Neural progenitor cell (in vitro differentiated cells): ENCODE measurements around the gene ARIH1. TPM values are rescaled to one million over a fixed set of nuclear protein-coding genes. Genes with fewer than 3 reads are reported as not detected.

Experiments used
- DNase-seq: peaks from one replicate; pipeline ENCODE4 v3.0.0-alpha.2; 2016; ENCODE audit warnings: low spot score
- H2AFZ ChIP-seq: fragments of 200-600 bp; sonication (generic); replicated peaks from 2 replicates; pipeline ENCODE4 v1.6.1; 2016; ENCODE audit warnings: antibody characterized with exemption
- H3F3A ChIP-seq: fragments of 200-600 bp; sonication (generic); 2 replicates; pipeline ENCODE4 v1.6.1; 2016; ENCODE audit warnings: antibody characterized with exemption, low read depth
- H3K27ac ChIP-seq: fragments of 200-600 bp; sonication (generic); 2 replicates; pipeline ENCODE4 v1.5.1; 2016; ENCODE audit warnings: mild to moderate bottlenecking
- H3K27me3 ChIP-seq: fragments of 200-600 bp; sonication (generic); 2 replicates; pipeline ENCODE4 v1.6.1; 2016; ENCODE audit warnings: mild to moderate bottlenecking, moderate library complexity
- H3K36me3 ChIP-seq: fragments of 200-600 bp; sonication (generic); 2 replicates; pipeline ENCODE4 v1.5.1; 2016
- H3K4me1 ChIP-seq: fragments of 200-600 bp; sonication (generic); 2 replicates; pipeline ENCODE4 v1.6.1; 2016; ENCODE audit warnings: mixed run types
- H3K4me2 ChIP-seq: fragments of 200-600 bp; sonication (generic); 2 replicates; pipeline ENCODE4 v1.6.1; 2016
- H3K4me3 ChIP-seq: fragments of 200-600 bp; sonication (generic); 2 replicates; pipeline ENCODE4 v1.5.1; 2016
- H3K79me2 ChIP-seq: fragments of 200-600 bp; sonication (generic); 2 replicates; pipeline ENCODE4 v1.6.1; 2016; ENCODE audit warnings: low read depth
- H3K9ac ChIP-seq: fragments of 200-600 bp; sonication (generic); 2 replicates; pipeline ENCODE4 v1.6.1; 2016
- H3K9me3 ChIP-seq: fragments of 200-600 bp; sonication (generic); 2 replicates; pipeline ENCODE4 v1.5.1; 2016; ENCODE audit warnings: low read depth
- H4K20me1 ChIP-seq: fragments of 200-600 bp; sonication (generic); 2 replicates; pipeline ENCODE4 v1.6.1; 2016; ENCODE audit warnings: low read depth
- H3K27ac Mint-ChIP-seq: 3 replicates; pipeline ENCODE4 v1.8.0; 2021; ENCODE audit warnings: mixed read lengths
- H3K27me3 Mint-ChIP-seq: 2 replicates; pipeline ENCODE4 v1.8.0; 2022; ENCODE audit warnings: low read depth, mild to moderate bottlenecking, inconsistent platforms, moderate library complexity, mixed read lengths; ENCODE audit not compliant: insufficient read depth
- H3K36me3 Mint-ChIP-seq: 3 replicates; pipeline ENCODE4 v1.8.0; 2021; ENCODE audit warnings: mixed read lengths
- H3K4me1 Mint-ChIP-seq: 3 replicates; pipeline ENCODE4 v1.8.0; 2021; ENCODE audit warnings: mixed read lengths
- H3K4me3 Mint-ChIP-seq: 3 replicates; pipeline ENCODE4 v1.8.0; 2021; ENCODE audit warnings: mild to moderate bottlenecking, moderate library complexity, mixed read lengths
- H3K9me3 Mint-ChIP-seq: 3 replicates; pipeline ENCODE4 v1.8.0; 2020; ENCODE audit warnings: mixed read lengths
- EZH2 ChIP-seq: fragments of 200-600 bp; sonication (generic); IDR thresholded peaks from 2 replicates; pipeline ENCODE4 v1.6.1; 2017; ENCODE audit warnings: antibody characterized with exemption, mild to moderate bottlenecking, moderate library complexity
- EZH2phosphoT487 ChIP-seq: fragments of 200-600 bp; sonication (generic); IDR thresholded peaks from 2 replicates; pipeline ENCODE4 v1.6.1; 2017; ENCODE audit warnings: antibody characterized with exemption
- total RNA-seq: library from RNA; depleted of rRNA; stranded (reverse); fragments of >200 nt; gene quantifications from 2 replicates; pipeline ENCODE4 v1.2.3, GENCODE V29; 2015; ENCODE audit warnings: low replicate concordance
- TF ChIP-seq, protein P1 (sequence below): fragments of 200-600 bp; sonication (generic); IDR thresholded peaks from 2 replicates; pipeline ENCODE4 v1.5.1; 2017; ENCODE audit warnings: antibody characterized with exemption, mild to moderate bottlenecking

Gene ARIH1
- total RNA-seq, 1 donor from 2014 or later = 68.0 TPM

DNA sequence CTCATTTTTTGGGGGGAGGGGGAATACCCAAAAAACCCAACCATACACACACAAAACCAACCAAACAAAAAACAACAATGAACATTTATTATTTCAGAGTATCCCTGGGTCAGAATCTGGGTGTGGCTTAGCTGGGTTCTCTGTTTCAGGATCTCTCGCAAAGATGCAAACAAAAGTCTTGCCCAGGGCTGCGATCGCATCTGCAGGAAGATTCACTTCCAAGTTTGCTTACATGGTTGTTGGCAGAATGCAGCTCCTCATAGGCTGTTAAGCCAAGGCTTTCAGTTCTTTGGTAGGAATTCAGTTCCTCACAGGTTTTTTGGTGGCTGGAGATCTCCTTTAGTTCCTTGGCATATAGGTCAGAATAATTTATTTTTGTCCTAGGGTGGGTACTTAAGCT lies 13.7 kb upstream of the ARIH1 start:
- no peak overlapping the region for H3K27ac ChIP-seq
- TF ChIP-seq EZH2 (no peak), EZH2phosphoT487 (no peak)
- TF ChIP-seq, protein P1, sequence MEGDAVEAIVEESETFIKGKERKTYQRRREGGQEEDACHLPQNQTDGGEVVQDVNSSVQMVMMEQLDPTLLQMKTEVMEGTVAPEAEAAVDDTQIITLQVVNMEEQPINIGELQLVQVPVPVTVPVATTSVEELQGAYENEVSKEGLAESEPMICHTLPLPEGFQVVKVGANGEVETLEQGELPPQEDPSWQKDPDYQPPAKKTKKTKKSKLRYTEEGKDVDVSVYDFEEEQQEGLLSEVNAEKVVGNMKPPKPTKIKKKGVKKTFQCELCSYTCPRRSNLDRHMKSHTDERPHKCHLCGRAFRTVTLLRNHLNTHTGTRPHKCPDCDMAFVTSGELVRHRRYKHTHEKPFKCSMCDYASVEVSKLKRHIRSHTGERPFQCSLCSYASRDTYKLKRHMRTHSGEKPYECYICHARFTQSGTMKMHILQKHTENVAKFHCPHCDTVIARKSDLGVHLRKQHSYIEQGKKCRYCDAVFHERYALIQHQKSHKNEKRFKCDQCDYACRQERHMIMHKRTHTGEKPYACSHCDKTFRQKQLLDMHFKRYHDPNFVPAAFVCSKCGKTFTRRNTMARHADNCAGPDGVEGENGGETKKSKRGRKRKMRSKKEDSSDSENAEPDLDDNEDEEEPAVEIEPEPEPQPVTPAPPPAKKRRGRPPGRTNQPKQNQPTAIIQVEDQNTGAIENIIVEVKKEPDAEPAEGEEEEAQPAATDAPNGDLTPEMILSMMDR = no peak
- DNase-seq = no peak
- no peaks in the 10 kb centered on the region for H3K4me1 Mint-ChIP-seq
- no peak overlapping the region for H3K27ac Mint-ChIP-seq
- no peaks in the 10 kb centered on the region for H4K20me1 ChIP-seq
- no peaks in the 10 kb centered on the region for H3K36me3 ChIP-seq
- H3F3A ChIP-seq = no peaks in the 10 kb centered on the region
- no peaks in the 10 kb centered on the region for H3K4me1 ChIP-seq
- no peaks in the 10 kb centered on the region for H3K79me2 ChIP-seq
- H3K9ac ChIP-seq = no peak overlapping the region
- no peaks in the 10 kb centered on the region for H3K27me3 Mint-ChIP-seq
- H3K27me3 ChIP-seq = peaks cover 3% of the 10 kb centered on the region
- H3K4me3 Mint-ChIP-seq = no peak overlapping the region
- H2AFZ ChIP-seq = no peak overlapping the region
- H3K4me2 ChIP-seq = no peak overlapping the region
- no peaks in the 10 kb centered on the region for H3K9me3 Mint-ChIP-seq
- H3K36me3 Mint-ChIP-seq = no peaks in the 10 kb centered on the region
- H3K4me3 ChIP-seq = no peak overlapping the region
- no peaks in the 10 kb centered on the region for H3K9me3 ChIP-seq

- Histone ChIP-seq H3K4me1 (no peaks in the 10 kb centered on the region), H3K9ac (no peak overlapping the region), H3K9me3 (no peaks in the 10 kb centered on the region), H3K27ac (no peak overlapping the region), H3K27me3 (no peaks in the 10 kb centered on the region), H4K20me1 (no peaks in the 10 kb centered on the region), H3K79me2 (no peaks in the 10 kb centered on the region), H3K4me3 (no peak overlapping the region), H3K36me3 (no peaks in the 10 kb centered on the region), H3F3A (no peaks in the 10 kb centered on the region), H2AFZ (no peak overlapping the region), H3K4me2 (no peak overlapping the region)
- no peaks in the 10 kb centered on the region for H3K36me3 Mint-ChIP-seq
- DNase-seq = no peak
- H3K9me3 Mint-ChIP-seq = no peaks in the 10 kb centered on the region
- H3K27ac Mint-ChIP-seq = no peak overlapping the region
- no peak overlapping the region for H3K4me3 Mint-ChIP-seq
- H3K27me3 Mint-ChIP-seq = no peaks in the 10 kb centered on the region
- TF ChIP-seq, protein P1 = no peak
- TF ChIP-seq EZH2 (no peak), EZH2phosphoT487 (no peak)
- no peaks in the 10 kb centered on the region for H3K4me1 Mint-ChIP-seq
These were observed 10.4 kb upstream of the ARIH1 start for GRCh38 chr15:72463702-72464101.

GRCh38 chr15:72464251-72464650 lies 9.9 kb upstream of the ARIH1 start:
- no peak overlapping the region for H3K4me2 ChIP-seq
- Mint-ChIP-seq H3K4me3 (no peak overlapping the region), H3K4me1 (no peaks in the 10 kb centered on the region), H3K27ac (no peak overlapping the region), H3K27me3 (no peaks in the 10 kb centered on the region), H3K36me3 (no peaks in the 10 kb centered on the region), H3K9me3 (no peaks in the 10 kb centered on the region)
- H3K4me1 ChIP-seq = no peaks in the 10 kb centered on the region
- TF ChIP-seq EZH2 (no peak), EZH2phosphoT487 (no peak)
- TF ChIP-seq, protein P1 = no peak
- H3K9me3 ChIP-seq = no peaks in the 10 kb centered on the region
- no peaks in the 10 kb centered on the region for H3K27me3 ChIP-seq
- H3K9ac ChIP-seq = no peak overlapping the region
- H4K20me1 ChIP-seq = no peaks in the 10 kb centered on the region
- no peak overlapping the region for H3K27ac ChIP-seq
- no peak for DNase-seq
- no peaks in the 10 kb centered on the region for H3F3A ChIP-seq
- no peak overlapping the region for H2AFZ ChIP-seq
- no peaks in the 10 kb centered on the region for H3K79me2 ChIP-seq
- H3K4me3 ChIP-seq = no peak overlapping the region
- H3K36me3 ChIP-seq = no peaks in the 10 kb centered on the region

DNA sequence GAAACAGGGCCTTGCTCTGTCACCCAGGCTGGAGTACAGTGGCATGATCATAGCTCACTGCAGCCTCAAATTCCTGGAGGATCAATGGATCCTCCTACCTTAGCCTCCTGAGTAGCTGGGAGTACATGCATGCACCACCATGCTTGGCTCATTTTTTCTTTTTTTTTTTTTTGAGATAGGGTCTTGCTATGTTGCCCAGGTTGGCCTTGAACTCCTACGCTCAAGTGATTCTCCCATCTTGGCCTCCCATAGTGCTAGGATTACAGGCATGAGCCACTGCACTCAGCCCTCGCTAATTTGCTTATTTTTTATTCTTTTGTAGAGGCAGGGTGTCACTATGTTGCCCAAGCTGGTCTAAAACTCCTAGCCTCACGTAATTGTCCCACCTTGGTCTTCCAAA lies 6.0 kb upstream of the ARIH1 start:
- TF ChIP-seq, protein P1 = no peak
- no peak for TF ChIP-seq EZH2
- TF ChIP-seq EZH2phosphoT487 = no peak
- Mint-ChIP-seq H3K27ac (no peak overlapping the region), H3K27me3 (no peaks in the 10 kb centered on the region), H3K36me3 (peaks cover 2% of the 10 kb centered on the region), H3K9me3 (no peaks in the 10 kb centered on the region), H3K4me3 (no peak overlapping the region), H3K4me1 (peaks cover 2% of the 10 kb centered on the region)
- no peak overlapping the region for H3K4me2 ChIP-seq
- H3K27me3 ChIP-seq = no peaks in the 10 kb centered on the region
- no peak overlapping the region for H3K4me3 ChIP-seq
- H4K20me1 ChIP-seq = no peaks in the 10 kb centered on the region
- H3K36me3 ChIP-seq = no peaks in the 10 kb centered on the region
- no peaks in the 10 kb centered on the region for H3F3A ChIP-seq
- peaks cover 9% of the 10 kb centered on the region for H3K79me2 ChIP-seq
- H3K27ac ChIP-seq = no peak overlapping the region
- no peaks in the 10 kb centered on the region for H3K9me3 ChIP-seq
- no peaks in the 10 kb centered on the region for H3K4me1 ChIP-seq
- no peak overlapping the region for H3K9ac ChIP-seq
- no peak for DNase-seq
- H2AFZ ChIP-seq = no peak overlapping the region
